H1 (cell line): ENCODE results near the gene MRPS14. TPM values are rescaled to one million over a fixed set of nuclear protein-coding genes. Genes with fewer than 3 reads are reported as not detected.

Source experiments
- KDM5A ChIP-seq: fragments of 200-600 bp; IDR thresholded peaks from 2 replicates; pipeline ENCODE4 v1.7.1; 2012; ENCODE audit warnings: mild to moderate bottlenecking, low read length, inconsistent platforms, mixed read lengths
- polyA plus RNA-seq, 7 experiments: library from polyadenylated mRNA; depleted of rRNA in 3 of 7; stranded (reverse) in 5 of 7; unstranded in 2 of 7; fragments of >200 nt in 5 of 7; fragments of 200-250 nt in 2 of 7; gene quantifications; 1 replicate in 5 of 7; 2 replicates in 1 of 7; 4 replicates in 1 of 7; pipeline versions ENCODE4 v1.2.1 to v1.2.3, GENCODE V29; 2011 to 2013; ENCODE audit warnings: missing spikeins in 2 of 7, mixed read lengths in 2 of 7
- total RNA-seq: library from RNA; stranded (reverse); fragmentation: NEBNext Ultra II Directional; extraction: Animal tissue kit (Norgen Biotek cat#: 25700); gene quantifications from 2 replicates; pipeline ENCODE4 v1.2.1, GENCODE V29; 2021
- TF ChIP-seq, protein P1 (sequence below): fragments of 300-600 bp; sonication (generic); IDR thresholded peaks from 2 replicates; pipeline ENCODE4 v1.7.1; 2012; ENCODE audit warnings: low read length, moderate library complexity, mild to moderate bottlenecking, inconsistent platforms; ENCODE audit not compliant: insufficient replicate concordance

The MRPS14 gene
- total and polyA plus RNA-seq, 2 of the 8 experiments (the other 6 are each of a cell fraction or from before 2014, with no cell fraction given) = 27.5 to 38.7 TPM

- TF ChIP-seq, protein P1, sequence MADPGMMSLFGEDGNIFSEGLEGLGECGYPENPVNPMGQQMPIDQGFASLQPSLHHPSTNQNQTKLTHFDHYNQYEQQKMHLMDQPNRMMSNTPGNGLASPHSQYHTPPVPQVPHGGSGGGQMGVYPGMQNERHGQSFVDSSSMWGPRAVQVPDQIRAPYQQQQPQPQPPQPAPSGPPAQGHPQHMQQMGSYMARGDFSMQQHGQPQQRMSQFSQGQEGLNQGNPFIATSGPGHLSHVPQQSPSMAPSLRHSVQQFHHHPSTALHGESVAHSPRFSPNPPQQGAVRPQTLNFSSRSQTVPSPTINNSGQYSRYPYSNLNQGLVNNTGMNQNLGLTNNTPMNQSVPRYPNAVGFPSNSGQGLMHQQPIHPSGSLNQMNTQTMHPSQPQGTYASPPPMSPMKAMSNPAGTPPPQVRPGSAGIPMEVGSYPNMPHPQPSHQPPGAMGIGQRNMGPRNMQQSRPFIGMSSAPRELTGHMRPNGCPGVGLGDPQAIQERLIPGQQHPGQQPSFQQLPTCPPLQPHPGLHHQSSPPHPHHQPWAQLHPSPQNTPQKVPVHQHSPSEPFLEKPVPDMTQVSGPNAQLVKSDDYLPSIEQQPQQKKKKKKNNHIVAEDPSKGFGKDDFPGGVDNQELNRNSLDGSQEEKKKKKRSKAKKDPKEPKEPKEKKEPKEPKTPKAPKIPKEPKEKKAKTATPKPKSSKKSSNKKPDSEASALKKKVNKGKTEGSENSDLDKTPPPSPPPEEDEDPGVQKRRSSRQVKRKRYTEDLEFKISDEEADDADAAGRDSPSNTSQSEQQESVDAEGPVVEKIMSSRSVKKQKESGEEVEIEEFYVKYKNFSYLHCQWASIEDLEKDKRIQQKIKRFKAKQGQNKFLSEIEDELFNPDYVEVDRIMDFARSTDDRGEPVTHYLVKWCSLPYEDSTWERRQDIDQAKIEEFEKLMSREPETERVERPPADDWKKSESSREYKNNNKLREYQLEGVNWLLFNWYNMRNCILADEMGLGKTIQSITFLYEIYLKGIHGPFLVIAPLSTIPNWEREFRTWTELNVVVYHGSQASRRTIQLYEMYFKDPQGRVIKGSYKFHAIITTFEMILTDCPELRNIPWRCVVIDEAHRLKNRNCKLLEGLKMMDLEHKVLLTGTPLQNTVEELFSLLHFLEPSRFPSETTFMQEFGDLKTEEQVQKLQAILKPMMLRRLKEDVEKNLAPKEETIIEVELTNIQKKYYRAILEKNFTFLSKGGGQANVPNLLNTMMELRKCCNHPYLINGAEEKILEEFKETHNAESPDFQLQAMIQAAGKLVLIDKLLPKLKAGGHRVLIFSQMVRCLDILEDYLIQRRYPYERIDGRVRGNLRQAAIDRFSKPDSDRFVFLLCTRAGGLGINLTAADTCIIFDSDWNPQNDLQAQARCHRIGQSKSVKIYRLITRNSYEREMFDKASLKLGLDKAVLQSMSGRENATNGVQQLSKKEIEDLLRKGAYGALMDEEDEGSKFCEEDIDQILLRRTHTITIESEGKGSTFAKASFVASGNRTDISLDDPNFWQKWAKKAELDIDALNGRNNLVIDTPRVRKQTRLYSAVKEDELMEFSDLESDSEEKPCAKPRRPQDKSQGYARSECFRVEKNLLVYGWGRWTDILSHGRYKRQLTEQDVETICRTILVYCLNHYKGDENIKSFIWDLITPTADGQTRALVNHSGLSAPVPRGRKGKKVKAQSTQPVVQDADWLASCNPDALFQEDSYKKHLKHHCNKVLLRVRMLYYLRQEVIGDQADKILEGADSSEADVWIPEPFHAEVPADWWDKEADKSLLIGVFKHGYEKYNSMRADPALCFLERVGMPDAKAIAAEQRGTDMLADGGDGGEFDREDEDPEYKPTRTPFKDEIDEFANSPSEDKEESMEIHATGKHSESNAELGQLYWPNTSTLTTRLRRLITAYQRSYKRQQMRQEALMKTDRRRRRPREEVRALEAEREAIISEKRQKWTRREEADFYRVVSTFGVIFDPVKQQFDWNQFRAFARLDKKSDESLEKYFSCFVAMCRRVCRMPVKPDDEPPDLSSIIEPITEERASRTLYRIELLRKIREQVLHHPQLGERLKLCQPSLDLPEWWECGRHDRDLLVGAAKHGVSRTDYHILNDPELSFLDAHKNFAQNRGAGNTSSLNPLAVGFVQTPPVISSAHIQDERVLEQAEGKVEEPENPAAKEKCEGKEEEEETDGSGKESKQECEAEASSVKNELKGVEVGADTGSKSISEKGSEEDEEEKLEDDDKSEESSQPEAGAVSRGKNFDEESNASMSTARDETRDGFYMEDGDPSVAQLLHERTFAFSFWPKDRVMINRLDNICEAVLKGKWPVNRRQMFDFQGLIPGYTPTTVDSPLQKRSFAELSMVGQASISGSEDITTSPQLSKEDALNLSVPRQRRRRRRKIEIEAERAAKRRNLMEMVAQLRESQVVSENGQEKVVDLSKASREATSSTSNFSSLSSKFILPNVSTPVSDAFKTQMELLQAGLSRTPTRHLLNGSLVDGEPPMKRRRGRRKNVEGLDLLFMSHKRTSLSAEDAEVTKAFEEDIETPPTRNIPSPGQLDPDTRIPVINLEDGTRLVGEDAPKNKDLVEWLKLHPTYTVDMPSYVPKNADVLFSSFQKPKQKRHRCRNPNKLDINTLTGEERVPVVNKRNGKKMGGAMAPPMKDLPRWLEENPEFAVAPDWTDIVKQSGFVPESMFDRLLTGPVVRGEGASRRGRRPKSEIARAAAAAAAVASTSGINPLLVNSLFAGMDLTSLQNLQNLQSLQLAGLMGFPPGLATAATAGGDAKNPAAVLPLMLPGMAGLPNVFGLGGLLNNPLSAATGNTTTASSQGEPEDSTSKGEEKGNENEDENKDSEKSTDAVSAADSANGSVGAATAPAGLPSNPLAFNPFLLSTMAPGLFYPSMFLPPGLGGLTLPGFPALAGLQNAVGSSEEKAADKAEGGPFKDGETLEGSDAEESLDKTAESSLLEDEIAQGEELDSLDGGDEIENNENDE = no peak
- no peak for TF ChIP-seq KDM5A
Observed at GRCh38 chr1:174990382-174990999, 32.7 kb downstream of the MRPS14 start (continued).
